Tibial nerve (tissue), 3 donors: Measurements from ENCODE around the gene USP25.

Source experiments
- POLR2A ChIP-seq, 2 donors: fragments of 450-650 bp; IDR thresholded peaks; one replicate each; pipeline ENCODE4 v1.6.1; 2017; ENCODE audit warnings: antibody characterized with exemption in 2 of 2, mild to moderate bottlenecking in 2 of 2, moderate library complexity in 2 of 2
- TF ChIP-seq, protein P1 (sequence below), 5 experiments: fragments of 200-600 bp in 3 of 5; fragments of 450-650 bp in 2 of 5; sonication (generic) in 3 of 5; IDR thresholded peaks; one replicate each; pipeline ENCODE4 v1.5.1; 2016 to 2019; ENCODE audit warnings: antibody characterized with exemption in 5 of 5, mild to moderate bottlenecking in 3 of 5, moderate library complexity in 2 of 5

DNA sequence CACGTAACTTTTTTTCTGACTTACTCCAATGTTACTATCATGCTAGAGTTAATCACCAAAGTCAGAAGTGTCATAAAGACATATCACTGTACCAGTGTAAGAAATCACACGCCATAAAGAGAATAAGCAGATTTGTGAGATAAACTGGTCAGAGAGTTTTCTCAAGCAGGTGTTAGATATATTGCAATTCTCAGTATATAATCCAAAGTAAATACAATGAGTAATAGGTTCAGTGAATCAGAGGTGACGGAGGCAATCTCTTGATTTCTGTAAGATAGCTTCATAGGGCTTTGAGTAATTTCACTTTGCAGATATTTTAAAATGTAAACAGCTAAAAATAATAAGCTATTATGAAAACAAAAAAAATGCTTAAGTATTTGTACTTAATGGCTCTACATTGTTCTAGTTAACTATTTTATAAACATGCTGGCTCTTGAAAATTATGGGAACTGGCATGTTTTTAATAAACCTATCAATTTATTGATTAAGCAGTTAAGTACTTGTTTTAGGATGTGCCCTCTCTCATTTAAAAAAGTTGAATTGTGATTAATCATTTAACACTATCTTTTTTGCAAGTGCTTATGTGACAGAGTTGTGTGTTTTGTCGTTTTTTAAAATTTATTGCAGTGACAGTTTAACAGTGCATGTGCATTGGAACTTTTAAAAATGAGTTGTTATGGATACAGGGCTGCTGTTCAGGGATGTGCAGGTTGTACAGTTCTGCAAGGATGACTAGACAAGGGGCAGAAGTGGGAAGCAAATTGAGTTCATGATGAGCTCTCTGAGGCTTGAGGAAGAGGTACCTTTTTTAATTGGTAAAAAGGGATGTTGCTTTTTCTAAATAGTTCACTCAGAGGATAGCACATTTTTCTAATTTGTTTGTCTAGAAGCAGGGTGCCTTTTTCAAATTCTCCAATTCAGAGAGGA is 119.1 kb downstream of the USP25 start:
- TF ChIP-seq, protein P1, sequence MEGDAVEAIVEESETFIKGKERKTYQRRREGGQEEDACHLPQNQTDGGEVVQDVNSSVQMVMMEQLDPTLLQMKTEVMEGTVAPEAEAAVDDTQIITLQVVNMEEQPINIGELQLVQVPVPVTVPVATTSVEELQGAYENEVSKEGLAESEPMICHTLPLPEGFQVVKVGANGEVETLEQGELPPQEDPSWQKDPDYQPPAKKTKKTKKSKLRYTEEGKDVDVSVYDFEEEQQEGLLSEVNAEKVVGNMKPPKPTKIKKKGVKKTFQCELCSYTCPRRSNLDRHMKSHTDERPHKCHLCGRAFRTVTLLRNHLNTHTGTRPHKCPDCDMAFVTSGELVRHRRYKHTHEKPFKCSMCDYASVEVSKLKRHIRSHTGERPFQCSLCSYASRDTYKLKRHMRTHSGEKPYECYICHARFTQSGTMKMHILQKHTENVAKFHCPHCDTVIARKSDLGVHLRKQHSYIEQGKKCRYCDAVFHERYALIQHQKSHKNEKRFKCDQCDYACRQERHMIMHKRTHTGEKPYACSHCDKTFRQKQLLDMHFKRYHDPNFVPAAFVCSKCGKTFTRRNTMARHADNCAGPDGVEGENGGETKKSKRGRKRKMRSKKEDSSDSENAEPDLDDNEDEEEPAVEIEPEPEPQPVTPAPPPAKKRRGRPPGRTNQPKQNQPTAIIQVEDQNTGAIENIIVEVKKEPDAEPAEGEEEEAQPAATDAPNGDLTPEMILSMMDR (IDR thresholded peaks at IDR 0.05): no peak
- TF ChIP-seq POLR2A (IDR thresholded peaks at IDR 0.05): no peak
